Spleen (tissue), 7 donors: Measurements from ENCODE around the gene ERFE.

Experiments
- POLR2A ChIP-seq, 3 donors: fragments of 450-650 bp; IDR thresholded peaks; one replicate each; pipeline ENCODE4 v1.5.1; 2017; ENCODE audit warnings: antibody characterized with exemption in 3 of 3, mild to moderate bottlenecking in 1 of 3
- POLR2AphosphoS5 ChIP-seq, 3 donors: sonication (generic); formaldehyde crosslinking; IDR thresholded peaks; one replicate each; pipeline ENCODE4 v1.5.1; 2017; ENCODE audit warnings: antibody characterized with exemption in 3 of 3
- TF ChIP-seq, protein P1 (sequence below), 11 experiments: fragments of 200-600 bp in 7 of 11; fragments of 450-650 bp in 4 of 11; sonication (generic) in 4 of 11; IDR thresholded peaks in 8 of 11; conservative IDR thresholded peaks in 3 of 11; 1 replicate in 7 of 11; 2 replicates in 4 of 11; pipeline versions ENCODE4 v1.4.0 to v1.8.0; 2016 to 2021; ENCODE audit warnings: antibody characterized with exemption in 11 of 11, inconsistent platforms in 4 of 11, mild to moderate bottlenecking in 1 of 11
- donor health status: DM: no; HTN: no; CAD: no; lungs with moderate emphysema.
- donor health status: DM: no; HTN: no; CAD: no.
- donor health status: DM: no; HTN: no; CAD: no.

DNA sequence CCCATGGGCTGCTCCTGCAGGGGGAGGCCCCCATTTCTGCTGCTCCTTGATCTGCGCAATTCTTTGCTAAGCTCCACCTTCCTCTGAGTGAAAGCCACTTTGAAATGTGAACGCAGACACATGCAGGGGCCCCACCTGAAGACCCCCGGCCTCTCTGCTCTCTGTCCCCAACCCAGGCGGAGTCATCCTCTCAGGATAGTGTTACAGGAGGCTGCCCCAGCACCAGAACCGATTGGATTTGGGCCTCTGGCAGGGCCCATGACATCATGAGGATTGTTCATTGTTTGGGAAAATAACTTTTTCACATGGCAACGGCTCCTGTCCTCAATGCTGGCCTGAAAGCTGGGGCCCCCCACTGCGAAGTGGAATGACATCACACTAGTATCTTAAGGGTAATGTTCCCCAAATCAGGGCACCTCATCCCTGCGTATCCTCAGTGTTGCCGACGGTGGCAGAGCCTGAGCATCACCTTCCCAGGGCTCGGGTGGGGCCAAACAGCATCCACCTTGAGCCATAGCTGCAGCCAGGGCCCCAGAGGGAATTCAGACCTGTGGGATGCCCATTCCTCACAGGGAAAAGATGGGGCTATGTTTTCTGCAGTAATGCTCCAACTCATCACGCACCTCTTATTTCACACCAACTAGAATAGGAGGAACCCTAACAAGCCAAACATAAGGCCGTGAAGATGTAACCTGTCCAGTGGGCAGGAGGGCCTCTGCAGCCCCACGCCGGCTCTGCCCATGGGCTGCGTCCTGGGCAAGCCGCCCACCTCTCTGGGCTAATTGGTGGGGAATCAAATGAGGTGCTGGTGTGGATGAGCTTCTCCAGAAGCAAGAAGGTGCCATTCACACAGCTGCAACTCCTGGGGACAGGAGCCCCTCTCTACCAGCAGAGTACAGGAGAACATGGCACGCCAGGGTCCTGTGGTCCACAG, 2.7 kb upstream of the ERFE start:
- TF ChIP-seq, protein P1, sequence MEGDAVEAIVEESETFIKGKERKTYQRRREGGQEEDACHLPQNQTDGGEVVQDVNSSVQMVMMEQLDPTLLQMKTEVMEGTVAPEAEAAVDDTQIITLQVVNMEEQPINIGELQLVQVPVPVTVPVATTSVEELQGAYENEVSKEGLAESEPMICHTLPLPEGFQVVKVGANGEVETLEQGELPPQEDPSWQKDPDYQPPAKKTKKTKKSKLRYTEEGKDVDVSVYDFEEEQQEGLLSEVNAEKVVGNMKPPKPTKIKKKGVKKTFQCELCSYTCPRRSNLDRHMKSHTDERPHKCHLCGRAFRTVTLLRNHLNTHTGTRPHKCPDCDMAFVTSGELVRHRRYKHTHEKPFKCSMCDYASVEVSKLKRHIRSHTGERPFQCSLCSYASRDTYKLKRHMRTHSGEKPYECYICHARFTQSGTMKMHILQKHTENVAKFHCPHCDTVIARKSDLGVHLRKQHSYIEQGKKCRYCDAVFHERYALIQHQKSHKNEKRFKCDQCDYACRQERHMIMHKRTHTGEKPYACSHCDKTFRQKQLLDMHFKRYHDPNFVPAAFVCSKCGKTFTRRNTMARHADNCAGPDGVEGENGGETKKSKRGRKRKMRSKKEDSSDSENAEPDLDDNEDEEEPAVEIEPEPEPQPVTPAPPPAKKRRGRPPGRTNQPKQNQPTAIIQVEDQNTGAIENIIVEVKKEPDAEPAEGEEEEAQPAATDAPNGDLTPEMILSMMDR (IDR thresholded peaks at IDR 0.05 in 8 of 11, conservative IDR thresholded peaks at IDR 0.05 in 3 of 11), result no peak
- TF ChIP-seq POLR2A (IDR thresholded peaks at IDR 0.05) (no peak), POLR2AphosphoS5 (IDR thresholded peaks at IDR 0.05) (no peak)
